A549 (cell line): ENCODE results near the gene SLC5A10. TPM values are rescaled to one million over a fixed set of nuclear protein-coding genes. Genes with fewer than 3 reads are reported as not detected.

ENCODE experiments used
- ATAC-seq, 2 experiments: fragments of 200-7000 bp in 1 of 2; fragments of >200 bp in 1 of 2; cut with Nextera tagmentation in 1 of 2; cut with Tn5 transposase in 1 of 2; 3 replicates each; pipeline versions ENCODE4 v1.8.0 to v1.9.1; 2018 to 2020; ENCODE audit warnings: mild to moderate bottlenecking in 1 of 2, moderate library complexity in 1 of 2
- CTCF ChIA-PET: fragments of 300-600 bp; sonication (Branson Sonifier 250); formaldehyde crosslinking; extraction: SDS; loops from one replicate; lab custom pipeline; 2021; ENCODE audit warnings: antibody characterized with exemption, inconsistent platforms; lab: Yijun Ruan, JAX
- POLR2A ChIA-PET: fragments of 350-600 bp; formaldehyde crosslinking; extraction: SDS; loops from one replicate; lab custom pipeline; 2021; ENCODE audit warnings: antibody characterized with exemption, inconsistent platforms; lab: Yijun Ruan, JAX
- DNase-seq, 2 experiments: peaks; one replicate each; pipeline versions ENCODE4 v3.0.0 to v3.0.0-alpha.2; 2011 to 2016; ENCODE audit warnings: low read depth in 1 of 2, low spot score in 1 of 2
- FAIRE-seq: peaks from 2 replicates; lab custom pipeline; 2011; peaks lifted over from hg19 to GRCh38; lab: Jason Lieb, UNC
- H3K27ac ChIP-seq, 2 experiments: fragments of >200 bp; sonication (Bioruptor Twin); formaldehyde crosslinking; 3 replicates each; pipeline ENCODE4 v1.5.1; 2016 to 2017
- H3K4me1 ChIP-seq: fragments of >200 bp; sonication (Bioruptor Twin); formaldehyde crosslinking; 3 replicates; pipeline ENCODE4 v1.6.1; 2016
- H3K4me2 ChIP-seq: fragments of >200 bp; sonication (Bioruptor Twin); formaldehyde crosslinking; 3 replicates; pipeline ENCODE4 v1.6.1; 2016
- H3K4me3 ChIP-seq: fragments of >200 bp; sonication (Bioruptor Twin); formaldehyde crosslinking; 3 replicates; pipeline ENCODE4 v1.5.1; 2016
- H3K9me3 ChIP-seq: fragments of >200 bp; sonication (Bioruptor Twin); formaldehyde crosslinking; 3 replicates; pipeline ENCODE4 v1.6.1; 2016
- ATOH8 ChIP-seq: fragments of 250-450 bp; sonication (Bioruptor Pico); IDR thresholded peaks from 2 replicates; pipeline ENCODE4 v1.5.0; 2020; ENCODE audit warnings: low read depth, mild to moderate bottlenecking, moderate library complexity
- BHLHE40 ChIP-seq: IDR thresholded peaks from 2 replicates; pipeline ENCODE4 v1.6.1; 2012; ENCODE audit warnings: low read depth, low read length, inconsistent platforms
- CBX2 ChIP-seq: fragments of 200-600 bp; sonication (generic); IDR thresholded peaks from 2 replicates; pipeline ENCODE4 v1.6.1; 2016; ENCODE audit warnings: low read depth, mild to moderate bottlenecking, borderline replicate concordance
- CHD2 ChIP-seq: fragments of 150-350 bp; IDR thresholded peaks from 2 replicates; pipeline ENCODE4 v1.6.1; 2014; ENCODE audit warnings: low read length; ENCODE audit not compliant: partially characterized antibody
- CTCF ChIP-seq: fragments of >200 bp; sonication (Bioruptor Twin); formaldehyde crosslinking; IDR thresholded peaks from 3 replicates; pipeline ENCODE4 v1.5.1; 2016
- EHF ChIP-seq: fragments of 250-450 bp; sonication (Bioruptor Pico); IDR thresholded peaks from 2 replicates; pipeline ENCODE4 v1.5.0; 2020; ENCODE audit warnings: mild to moderate bottlenecking
- EHMT2 ChIP-seq: fragments of 200-600 bp; sonication (generic); IDR thresholded peaks from 2 replicates; pipeline ENCODE4 v1.6.1; 2016; ENCODE audit warnings: antibody characterized with exemption, low read depth, mild to moderate bottlenecking, moderate library complexity
- ESRRA ChIP-seq: fragments of 150-350 bp; IDR thresholded peaks from 2 replicates; pipeline ENCODE4 v1.6.1; 2014; ENCODE audit warnings: mild to moderate bottlenecking, low read length, borderline replicate concordance
- FOSB ChIP-seq: fragments of 250-450 bp; sonication (Bioruptor Pico); IDR thresholded peaks from 2 replicates; pipeline ENCODE4 v1.5.0; 2020; ENCODE audit warnings: mild to moderate bottlenecking, moderate library complexity
- FOSL2 ChIP-seq, 2 experiments: fragments of 450-650 bp in 1 of 2; fragments of >200 bp in 1 of 2; sonication (Bioruptor Twin) in 1 of 2; formaldehyde crosslinking; IDR thresholded peaks; 2 replicates each; pipeline versions ENCODE4 v1.5.0 to v1.6.1; 2016 to 2020; ENCODE audit warnings: mild to moderate bottlenecking in 1 of 2, moderate library complexity in 1 of 2
- FOXS1 ChIP-seq: fragments of 250-450 bp; sonication (Bioruptor Pico); IDR thresholded peaks from 2 replicates; pipeline ENCODE4 v1.5.0; 2020; ENCODE audit warnings: mild to moderate bottlenecking, moderate library complexity
- GATA3 ChIP-seq: IDR thresholded peaks from 2 replicates; pipeline ENCODE4 v1.6.1; 2012; ENCODE audit warnings: borderline replicate concordance
- HEYL ChIP-seq: fragments of 250-450 bp; sonication (Bioruptor Pico); IDR thresholded peaks from 2 replicates; pipeline ENCODE4 v1.8.0; 2021; ENCODE audit warnings: mild to moderate bottlenecking, moderate library complexity
- HOXB5 ChIP-seq: fragments of 250-450 bp; sonication (Bioruptor Pico); IDR thresholded peaks from 2 replicates; pipeline ENCODE4 v1.5.0; 2020; ENCODE audit warnings: mild to moderate bottlenecking, moderate library complexity
- JUN ChIP-seq, 2 experiments: fragments of >200 bp; sonication (Bioruptor Twin); formaldehyde crosslinking; IDR thresholded peaks; 2 replicates in 1 of 2; 3 replicates in 1 of 2; pipeline ENCODE4 v1.6.1; 2016 to 2017
- JUNB ChIP-seq: fragments of >200 bp; sonication (Bioruptor Twin); formaldehyde crosslinking; IDR thresholded peaks from 2 replicates; pipeline ENCODE4 v1.6.1; 2016
- KDM1A ChIP-seq: fragments of 200-600 bp; sonication (generic); IDR thresholded peaks from 2 replicates; pipeline ENCODE4 v1.6.1; 2016; ENCODE audit warnings: low read depth, mild to moderate bottlenecking
- MAX ChIP-seq: IDR thresholded peaks from 2 replicates; pipeline ENCODE4 v1.6.1; 2012
- MAZ ChIP-seq: fragments of 150-350 bp; IDR thresholded peaks from 2 replicates; pipeline ENCODE4 v1.6.1; 2014; ENCODE audit warnings: antibody characterized with exemption, low read depth, low read length, borderline replicate concordance
- MYC ChIP-seq: IDR thresholded peaks from 2 replicates; pipeline ENCODE4 v1.6.1; 2012; ENCODE audit warnings: mild to moderate bottlenecking, inconsistent platforms, low read length, improper control_type of control experiment, borderline replicate concordance
- NPAS2 ChIP-seq: fragments of 250-450 bp; sonication (Bioruptor Pico); IDR thresholded peaks from 2 replicates; pipeline ENCODE4 v1.8.0; 2022; ENCODE audit warnings: mild to moderate bottlenecking, moderate library complexity, borderline replicate concordance
- NR3C1 ChIP-seq: fragments of >200 bp; sonication (Bioruptor Twin); formaldehyde crosslinking; IDR thresholded peaks from 3 replicates; pipeline ENCODE4 v1.6.1; 2017
- PHF8 ChIP-seq: fragments of 200-600 bp; sonication (generic); IDR thresholded peaks from 2 replicates; pipeline ENCODE4 v1.6.1; 2016; ENCODE audit warnings: low read depth, mild to moderate bottlenecking, antibody characterized with exemption, moderate library complexity, borderline replicate concordance
- POLR2A ChIP-seq: IDR thresholded peaks from 2 replicates; pipeline ENCODE4 v1.6.1; 2012; ENCODE audit warnings: mild to moderate bottlenecking, low read length
- RAD21 ChIP-seq, 2 experiments: fragments of >200 bp in 1 of 2; sonication (Bioruptor Twin) in 1 of 2; formaldehyde crosslinking in 1 of 2; IDR thresholded peaks in 1 of 2; conservative IDR thresholded peaks in 1 of 2; 2 replicates in 1 of 2; 3 replicates in 1 of 2; pipeline ENCODE4 v1.6.1; 2012 to 2018; ENCODE audit warnings: inconsistent platforms in 1 of 2
- RFX5 ChIP-seq: fragments of 450-650 bp; IDR thresholded peaks from 2 replicates; pipeline ENCODE4 v1.7.1; 2014; ENCODE audit warnings: antibody characterized with exemption, mild to moderate bottlenecking, moderate library complexity
- RNF2 ChIP-seq: fragments of 200-600 bp; sonication (generic); IDR thresholded peaks from 2 replicates; pipeline ENCODE4 v1.6.1; 2016; ENCODE audit warnings: low read depth, mild to moderate bottlenecking, antibody characterized with exemption, moderate library complexity, borderline replicate concordance
- SMC3 ChIP-seq: fragments of >200 bp; sonication (Bioruptor Twin); formaldehyde crosslinking; IDR thresholded peaks from 3 replicates; pipeline ENCODE4 v1.6.1; 2018; ENCODE audit warnings: inconsistent platforms
- ZSCAN20 ChIP-seq: fragments of 250-450 bp; sonication (Bioruptor Pico); IDR thresholded peaks from 2 replicates; pipeline ENCODE4 v1.8.0; 2022; ENCODE audit warnings: mild to moderate bottlenecking, moderate library complexity
- WGBS: methylation state at CpG from one replicate; pipeline ENCODE4 v1.1.6; 2017; ENCODE audit errors: missing lambda C conversion rate; 5-methylcytosine and 5-hydroxymethylcytosine counted together
- polyA plus RNA-seq, 4 experiments: library from polyadenylated mRNA; depleted of rRNA in 3 of 4; stranded (reverse); fragments of >200 nt; fragmentation: RNase III in 1 of 4; extraction: RNeasy Plus Mini Kit Qiagen cat#74134 plus additional on column Dnase treatment in 1 of 4; gene quantifications; 2 replicates in 3 of 4; 3 replicates in 1 of 4; pipeline ENCODE4 v1.2.3, GENCODE V29; 2011 to 2017

The SLC5A10 gene
- polyA plus RNA-seq, 2 of the 4 experiments (the other 2 are of a cell fraction) = 0.15 to 0.28 TPM

GRCh38 chr17:18962494-18962815 lies 10.5 kb downstream of the SLC5A10 start:
- Histone ChIP-seq H3K9me3 (no peaks in the 10 kb centered on the region), H3K27ac (peak overlapping the region; percentile 65 to 86), H3K4me2 (peak overlapping the region; percentile 27; the same call in 2 of the 3 replicates), H3K4me3 (no peak overlapping the region), H3K4me1 (peaks cover 37% of the 10 kb centered on the region)
- ATAC-seq (no peak), DNase-seq (no peak), FAIRE-seq (no peak)
- ChIA-PET POLR2A (no interaction called here), CTCF (interaction anchor here (0.8 to 8.8 kb wide), 11 partner anchors 7 to 82 kb away, joined by 3 to 215 read pairs (median 19); partner anchors contain the start of gene SLC5A10)
- WGBS = 70% methylated on average over 6 of the region's 6 CpGs
- TF ChIP-seq ATOH8 = no peak
- no peak for TF ChIP-seq BHLHE40
- TF ChIP-seq NR3C1 = no peak
- TF ChIP-seq RFX5 = no peak
- no peak for TF ChIP-seq JUN (IDR thresholded peaks at IDR 0.05)
- no peak for TF ChIP-seq FOSL2 (IDR thresholded peaks at IDR 0.05)
- TF ChIP-seq FOSL2 (CRISPR knock-in tag; IDR thresholded peaks at IDR 0.05) = no peak
- TF ChIP-seq CBX2 = no peak
- no peak for TF ChIP-seq EHF
- no peak for TF ChIP-seq GATA3
- TF ChIP-seq KDM1A = no peak
- no peak for TF ChIP-seq EHMT2
- no peak for TF ChIP-seq HEYL (CRISPR knock-in tag)
- TF ChIP-seq FOSB (CRISPR knock-in tag) = no peak
- no peak for TF ChIP-seq ESRRA
- no peak for TF ChIP-seq PHF8
- TF ChIP-seq JUNB = no peak
- no peak for TF ChIP-seq MYC

GRCh38 chr17:18963126-18964017 lies 11.4 kb downstream of the SLC5A10 start:
- Histone ChIP-seq H3K4me3 (no peak overlapping the region), H3K27ac (peak overlapping the region; percentile 65 to 86; a peak in 5 of 6 replicates), H3K4me1 (peaks cover 46% of the 10 kb centered on the region), H3K9me3 (no peaks in the 10 kb centered on the region), H3K4me2 (no peak overlapping the region)
- 84% methylated on average over 22 of the region's 23 CpGs for WGBS
- DNase-seq = no peak
- ChIA-PET POLR2A (interaction anchor here (0.5 kb wide), 1 partner anchor 105 kb away, joined by 3 read pairs; the partner anchor contains the start of gene PRPSAP2), CTCF (interaction anchor here (0.8 to 8.8 kb wide), 6 partner anchors 8 to 82 kb away, joined by 3 to 215 read pairs (median 24); no protein-coding TSS in a partner anchor)
- TF ChIP-seq PHF8 (no peak), NR3C1 (no peak), FOSL2 (IDR thresholded peaks at IDR 0.05) (no peak), FOSL2 (CRISPR knock-in tag; IDR thresholded peaks at IDR 0.05) (no peak), POLR2A (no peak), MAZ (no peak), MAX (no peak), HOXB5 (no peak), SMC3 (no peak), RNF2 (no peak), ZSCAN20 (CRISPR knock-in tag) (no peak), GATA3 (no peak), FOXS1 (CRISPR knock-in tag) (no peak), NPAS2 (CRISPR knock-in tag) (no peak), RAD21 (conservative IDR thresholded peaks at IDR 0.05 in 1 of 2, IDR thresholded peaks at IDR 0.05 in 1 of 2) (no peak), CHD2 (no peak), CTCF (no peak)
- FAIRE-seq = no peak
- no peak for ATAC-seq
